Tongue (tissue), 2 donors: ENCODE results near the gene ZNF791. TPM values are rescaled to one million over a fixed set of nuclear protein-coding genes. Genes with fewer than 3 reads are reported as not detected.
"Not testable (repeated sequence)": the region's sequence is repeated elsewhere in the genome, so short reads cannot be mapped to it uniquely, and the experiment has no call there.

Experiments used
- DNase-seq: peaks from one replicate; pipeline ENCODE4 v3.0.0-alpha.2; 2015
- total RNA-seq: library from RNA; depleted of rRNA; stranded (reverse); fragments of >200 nt; gene quantifications from one replicate; pipeline ENCODE4 v1.2.3, GENCODE V29; 2014

Gene ZNF791
- total RNA-seq, 1 donor from 2014 or later: 26.3 TPM

DNA sequence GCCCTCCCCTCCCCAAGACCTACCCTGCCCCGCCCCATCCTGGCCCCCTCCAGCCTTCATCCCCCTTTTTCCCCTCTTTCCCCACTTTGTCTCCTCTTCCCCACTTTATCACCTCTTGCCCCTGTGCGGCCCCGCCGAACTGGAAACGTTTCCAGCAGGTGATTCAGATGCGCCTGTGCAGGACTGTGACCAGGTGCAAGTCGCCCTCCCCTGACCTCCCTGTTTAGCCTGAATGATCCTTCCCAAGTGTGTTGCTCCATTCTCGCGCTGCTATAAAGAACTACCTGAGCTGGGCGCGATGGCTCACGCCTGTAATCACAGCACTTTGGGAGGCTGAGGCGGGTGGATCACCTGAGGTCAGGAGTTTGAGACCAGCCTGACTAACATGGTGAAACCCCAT lies 25.9 kb downstream of the ZNF791 start:
- DNase-seq: no peak

DNA sequence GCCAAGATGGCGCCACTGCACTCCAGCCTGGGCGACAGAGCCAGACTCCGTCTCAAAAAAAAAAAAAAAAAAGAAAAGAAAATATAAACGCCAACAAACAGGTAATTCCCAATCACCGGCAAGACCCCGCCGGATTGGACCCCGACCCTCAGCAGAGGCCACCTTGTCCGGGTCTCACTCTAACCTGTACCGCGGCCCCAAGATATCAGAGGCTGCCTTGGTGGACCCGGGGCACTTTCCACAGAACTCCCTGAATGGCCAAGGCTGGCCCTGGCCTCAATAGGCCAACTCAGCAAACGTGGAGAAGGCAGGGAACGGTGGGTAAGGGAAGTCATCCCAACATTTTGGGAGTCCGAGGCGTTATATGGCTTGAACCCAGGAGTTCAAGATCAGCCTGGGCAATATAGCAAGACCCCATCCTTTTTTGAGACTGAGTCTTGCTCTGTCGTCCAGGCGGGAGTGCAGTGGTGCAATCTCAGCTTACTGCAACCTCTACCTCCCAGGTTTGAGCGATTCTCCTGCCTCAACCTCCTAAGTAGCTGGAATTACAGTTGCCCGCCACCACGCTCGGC lies 28.0 kb downstream of the ZNF791 start:
- DNase-seq: no peak

DNA sequence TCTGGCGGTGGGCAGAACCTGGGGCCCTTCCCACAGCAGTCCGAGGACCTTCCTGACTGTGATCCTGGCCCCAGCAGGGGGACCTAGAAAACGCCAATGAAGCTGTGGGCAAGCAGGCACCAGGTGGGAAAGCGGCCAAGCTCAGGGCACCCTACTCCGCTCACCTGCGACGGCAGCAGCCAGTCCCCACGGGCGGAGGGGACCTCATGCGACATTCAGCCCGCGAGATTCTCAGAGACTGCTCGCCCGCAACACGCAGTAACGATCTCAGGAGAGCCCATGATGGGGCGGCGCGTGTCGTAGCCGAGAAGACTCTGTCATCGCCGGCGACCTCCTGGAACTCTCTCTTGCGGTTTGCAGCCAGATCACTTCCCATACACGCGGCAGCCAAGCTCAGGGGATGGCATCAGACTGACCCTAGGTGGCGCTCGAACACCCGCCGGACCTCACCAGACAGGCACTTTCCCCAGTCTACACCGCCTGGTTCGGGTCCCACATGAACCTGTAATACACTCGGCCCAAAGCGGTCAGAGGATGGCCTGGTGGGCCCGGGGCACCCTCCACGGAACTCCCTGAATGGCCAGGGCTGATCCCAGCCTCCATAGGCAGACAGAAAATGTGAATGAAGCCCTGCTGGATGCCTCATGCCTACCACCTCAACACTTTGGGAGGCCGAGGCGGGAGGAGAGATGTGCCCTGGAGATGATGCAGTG lies 29.3 kb downstream of the ZNF791 start:
- DNase-seq: peak; percentile 83

DNA sequence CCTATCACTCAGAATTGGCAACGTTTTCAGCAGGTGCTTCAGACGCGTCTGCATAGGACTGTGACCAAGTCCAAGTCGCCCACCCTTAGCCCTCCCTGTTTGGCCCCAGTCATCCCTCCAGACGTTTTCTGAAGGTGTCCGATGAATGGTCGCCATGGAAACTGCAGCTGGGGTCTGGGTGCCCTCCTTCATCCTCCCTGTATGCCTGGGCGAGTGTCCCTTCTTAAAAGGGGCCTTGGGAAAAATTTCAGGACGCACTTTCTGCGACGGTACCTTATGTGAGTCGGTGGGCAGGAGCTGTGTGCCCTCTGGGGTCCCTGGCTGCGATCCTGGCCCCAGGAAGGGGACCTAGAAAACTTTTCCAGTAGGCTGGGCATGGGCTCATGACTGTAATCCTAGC lies 30.7 kb downstream of the ZNF791 start:
- no peak for DNase-seq

DNA sequence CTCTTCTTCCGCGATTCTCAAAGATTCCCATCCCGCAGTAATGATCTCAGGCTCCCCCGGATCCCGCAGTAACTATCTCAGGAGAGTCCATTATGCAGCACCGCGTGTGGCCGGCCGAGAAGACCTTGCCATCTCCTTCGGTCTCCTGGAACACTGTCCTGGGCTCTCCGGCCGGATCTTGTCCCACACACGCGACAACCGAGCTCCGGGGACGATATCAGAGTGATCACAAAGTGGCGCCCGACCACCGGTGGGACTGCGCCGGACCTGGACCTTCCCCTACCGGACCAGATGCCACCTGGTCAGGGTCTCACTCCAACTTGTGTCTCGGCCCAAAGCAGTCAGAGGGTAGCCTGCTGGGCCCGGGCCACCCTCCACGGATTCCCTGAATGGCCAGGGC lies 31.8 kb downstream of the ZNF791 start:
- no peak for DNase-seq

DNA sequence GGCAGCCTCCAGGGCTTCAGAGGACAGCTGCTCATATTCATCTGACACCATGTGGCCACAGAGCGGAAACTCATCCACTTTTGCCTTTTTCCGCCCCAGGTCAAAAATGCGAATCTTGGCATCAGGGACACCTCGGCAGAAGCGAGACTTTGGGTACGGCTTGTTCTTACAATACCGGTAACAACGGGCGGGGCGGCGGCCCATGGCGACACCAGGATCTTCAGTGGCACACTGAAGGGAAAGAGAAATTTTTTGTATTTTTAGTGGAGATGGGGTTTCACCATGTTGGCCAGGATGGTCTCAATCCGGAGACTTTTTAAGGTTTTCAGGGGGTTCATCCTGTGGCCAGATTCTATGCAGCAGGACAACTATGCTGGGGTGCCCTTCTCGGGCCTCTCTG lies 33.0 kb downstream of the ZNF791 start:
- DNase-seq: not testable (repeated sequence)

DNA sequence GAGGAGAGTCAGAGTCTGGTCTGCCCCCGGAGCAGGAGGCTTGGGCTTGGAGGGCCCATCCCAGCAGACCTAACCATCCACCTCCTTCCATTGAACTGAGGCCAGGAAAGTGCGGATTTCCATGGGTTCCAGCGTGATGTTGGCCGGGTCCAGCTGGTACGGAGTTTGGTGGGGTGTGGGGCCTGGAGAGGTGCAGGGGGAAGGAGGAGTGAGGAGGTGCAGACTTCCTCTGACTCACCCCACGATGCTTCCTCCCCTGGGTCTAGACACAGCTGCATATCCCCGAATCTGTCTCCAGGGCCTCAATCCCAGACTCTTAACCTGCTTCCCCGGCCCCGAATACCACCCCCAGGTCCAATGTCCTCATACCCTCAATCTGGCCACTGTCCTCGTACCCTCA lies 35.8 kb downstream of the ZNF791 start:
- no peak for DNase-seq

DNA sequence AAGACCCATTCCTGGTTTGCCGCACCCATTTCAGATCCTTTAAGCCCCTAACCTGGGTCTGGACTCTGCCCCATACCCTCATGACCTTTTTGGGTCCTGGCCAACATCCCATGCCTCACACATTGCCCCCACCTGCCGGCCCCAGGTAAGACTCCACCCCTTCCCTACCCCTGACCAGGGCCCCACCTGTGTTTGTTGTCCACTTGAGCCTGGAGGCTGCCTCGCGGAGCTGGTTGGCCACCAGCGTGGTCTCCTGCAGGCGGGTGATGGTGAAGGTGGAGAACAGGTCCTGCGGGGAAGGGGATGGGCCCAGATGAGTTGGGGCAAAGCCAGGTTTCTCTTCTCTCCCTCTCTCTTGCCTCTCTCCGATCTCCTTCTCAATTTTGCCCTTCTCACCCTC lies 36.3 kb downstream of the ZNF791 start:
- DNase-seq: no peak

DNA sequence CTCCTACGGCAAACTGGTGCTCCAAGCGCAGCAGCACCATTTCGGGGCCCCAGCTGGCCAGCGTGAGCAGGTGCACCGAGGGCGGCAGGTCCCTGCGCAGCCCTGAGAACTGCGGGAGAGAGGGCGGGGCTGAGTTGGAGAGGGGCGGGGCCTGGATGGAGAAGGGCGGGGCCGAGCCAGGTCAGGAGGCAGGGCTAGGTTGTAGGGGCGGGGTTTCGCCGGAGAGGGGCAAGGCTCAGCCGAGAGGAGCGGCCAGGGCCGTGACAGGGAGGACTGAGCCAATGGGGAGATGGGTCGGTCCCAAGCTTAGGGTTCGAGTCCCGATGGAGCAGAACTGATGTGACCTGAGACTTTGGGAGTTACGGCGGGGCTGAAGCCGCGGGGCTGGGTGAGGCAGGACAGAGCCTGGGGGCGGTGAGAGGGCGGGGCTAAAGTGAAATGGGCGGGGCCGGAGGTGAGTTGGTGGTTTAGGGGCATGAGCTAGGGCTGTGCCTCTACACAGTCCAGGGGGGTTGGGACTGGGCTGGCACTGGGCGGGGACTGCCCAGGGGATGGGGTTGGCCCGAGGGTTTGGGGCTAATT lies 36.9 kb downstream of the ZNF791 start:
- peak; percentile 41 for DNase-seq

DNA sequence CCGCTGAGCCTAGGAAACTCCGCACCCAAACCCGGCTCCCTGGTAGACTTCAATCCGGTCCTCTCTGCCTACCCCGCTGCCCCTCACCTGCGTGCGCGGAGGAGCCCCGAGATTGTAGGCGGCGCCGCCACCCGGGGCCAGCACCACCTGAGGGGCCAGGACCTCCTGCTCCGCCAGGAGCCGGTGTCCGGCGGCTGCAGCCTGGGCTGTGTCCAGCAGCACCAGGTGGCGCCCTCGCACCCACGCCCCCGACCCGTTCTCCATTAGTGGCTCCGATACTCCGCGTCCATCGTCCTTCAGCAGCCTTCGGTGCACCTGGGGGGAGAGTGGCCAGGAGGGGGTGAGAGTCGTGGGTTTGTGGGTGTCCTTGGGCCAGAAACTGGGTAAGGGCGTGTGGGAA lies 37.4 kb downstream of the ZNF791 start:
- DNase-seq: no peak

DNA sequence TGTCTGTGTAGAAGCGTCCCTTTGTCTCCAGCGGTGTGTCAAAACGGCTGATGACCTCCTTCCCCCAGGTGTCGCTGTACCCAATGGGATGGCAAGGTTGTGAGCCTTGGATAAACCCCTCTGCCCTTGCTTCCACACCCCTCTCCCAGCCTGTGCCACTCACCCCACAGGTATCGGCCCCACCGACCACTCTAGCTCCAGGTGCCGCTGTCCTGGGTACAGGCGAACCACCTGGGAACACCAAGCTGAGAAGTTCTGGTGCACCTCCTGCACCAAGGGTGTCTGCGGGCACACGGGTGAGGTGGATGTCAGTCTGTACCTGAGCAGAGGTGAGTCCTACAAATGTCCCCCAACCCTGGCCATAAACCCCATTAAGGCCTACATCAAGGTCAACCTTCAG lies 39.2 kb downstream of the ZNF791 start:
- no peak for DNase-seq

DNA sequence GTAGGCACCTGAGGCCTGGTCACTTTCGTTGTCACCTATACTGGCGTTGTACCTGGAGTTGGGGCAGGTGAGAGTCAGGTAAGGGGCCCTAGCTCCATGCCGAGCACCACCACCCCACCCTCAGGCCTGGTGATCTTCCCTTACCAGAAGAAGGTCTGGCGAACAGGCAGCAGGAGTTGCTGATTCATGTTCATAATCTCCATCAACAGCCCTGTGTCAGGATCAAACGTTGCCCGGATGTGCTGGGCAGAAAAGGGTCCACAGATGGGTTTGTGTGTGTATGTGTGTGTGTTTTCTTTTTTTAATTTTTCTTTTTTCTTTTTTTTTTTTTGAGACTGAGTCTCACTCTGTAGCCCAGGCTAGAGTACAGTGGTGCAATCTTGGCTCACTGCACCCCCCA lies 41.5 kb downstream of the ZNF791 start:
- DNase-seq: no peak

DNA sequence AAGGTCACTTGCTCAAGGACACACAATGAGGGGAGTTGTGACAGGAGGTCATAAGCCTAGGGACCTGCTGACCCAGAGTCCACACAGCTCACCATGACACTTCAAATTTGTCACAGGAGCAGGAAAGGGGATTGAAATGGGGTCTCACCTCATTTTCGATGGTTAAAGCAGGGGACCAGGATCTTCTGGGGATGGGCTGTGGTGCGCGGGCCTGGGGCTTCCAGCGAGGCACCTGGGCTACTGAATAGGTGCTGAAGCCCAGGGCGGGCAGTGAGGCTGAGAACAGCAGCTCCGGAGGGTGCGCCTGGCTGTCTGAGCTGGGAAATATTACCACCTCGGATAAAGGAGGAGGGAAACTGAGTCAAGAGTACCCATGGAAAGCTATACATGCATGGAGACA lies 44.8 kb downstream of the ZNF791 start:
- DNase-seq: no peak

DNA sequence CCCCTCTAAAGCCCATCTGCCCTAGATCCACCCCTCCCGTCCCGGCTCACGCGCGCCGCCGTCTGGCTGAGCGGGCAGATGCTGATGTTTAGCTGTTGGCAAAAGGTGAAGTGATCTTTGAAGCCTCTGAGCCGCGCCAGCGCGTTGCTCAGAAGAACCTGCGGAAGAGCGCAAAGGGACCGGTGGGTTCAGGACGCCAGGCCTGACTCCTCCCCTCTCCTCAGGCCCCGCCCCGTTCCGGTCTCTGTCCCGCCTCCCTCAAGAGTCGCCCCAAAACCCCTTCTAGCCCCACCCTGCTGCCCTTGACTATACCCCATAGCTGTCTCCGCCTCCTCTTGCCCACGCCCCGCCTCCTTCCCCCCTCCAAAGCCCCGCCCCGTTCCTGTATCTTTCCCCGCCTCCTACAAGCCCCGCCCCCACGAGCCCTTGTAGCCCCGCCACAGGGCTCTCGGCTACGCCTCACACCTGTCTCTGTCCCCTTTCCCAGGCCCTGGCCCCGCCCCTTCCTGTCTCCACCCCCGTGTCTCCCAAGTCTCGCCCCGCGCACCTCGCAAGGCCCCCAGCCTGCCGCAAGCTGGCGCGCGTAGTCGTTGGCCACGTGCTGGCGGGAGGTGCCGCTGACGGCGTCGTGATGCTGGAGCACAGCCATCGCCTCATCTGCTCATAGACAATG lies 46.3 kb downstream of the ZNF791 start:
- no peak for DNase-seq

DNA sequence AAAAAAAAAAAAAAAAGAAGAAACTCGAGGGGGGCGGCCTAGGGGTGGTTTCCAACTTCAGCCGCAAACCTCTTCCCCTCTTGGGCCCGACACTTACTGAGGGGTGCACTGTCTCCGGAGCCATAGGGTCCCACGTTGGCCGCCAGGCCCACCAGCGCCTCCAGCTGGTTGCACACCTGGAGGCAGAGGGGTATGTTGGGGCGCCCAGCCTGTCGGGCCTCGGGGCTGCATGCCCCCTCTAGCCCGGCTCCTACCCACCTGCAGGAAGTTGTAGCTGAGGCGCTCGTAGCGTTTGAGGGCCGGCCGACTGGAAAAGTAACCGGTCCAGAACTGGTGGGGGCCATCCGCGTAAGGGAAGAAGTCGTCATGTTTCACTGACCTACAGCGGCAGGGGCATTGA lies 47.2 kb downstream of the ZNF791 start:
- DNase-seq: no peak

DNA sequence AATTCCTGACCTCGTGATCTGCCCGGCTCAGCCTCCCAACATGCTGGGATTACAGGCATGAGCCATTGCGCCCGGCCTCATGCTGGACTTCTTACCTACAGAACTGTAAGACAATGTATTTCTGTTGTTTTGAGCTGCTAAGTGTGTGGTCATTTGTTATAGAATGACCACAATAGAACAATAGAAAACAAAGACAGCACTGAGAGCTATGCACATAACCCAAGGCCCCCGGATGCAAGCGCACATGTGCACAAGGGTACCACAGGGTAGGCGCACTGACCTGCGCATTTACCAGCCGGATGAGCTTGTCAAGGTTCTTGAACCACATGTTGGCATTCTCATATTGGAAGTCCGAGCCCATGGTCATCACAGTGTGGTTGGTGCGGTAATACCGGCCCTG lies 50.3 kb downstream of the ZNF791 start:
- no peak for DNase-seq

DNA sequence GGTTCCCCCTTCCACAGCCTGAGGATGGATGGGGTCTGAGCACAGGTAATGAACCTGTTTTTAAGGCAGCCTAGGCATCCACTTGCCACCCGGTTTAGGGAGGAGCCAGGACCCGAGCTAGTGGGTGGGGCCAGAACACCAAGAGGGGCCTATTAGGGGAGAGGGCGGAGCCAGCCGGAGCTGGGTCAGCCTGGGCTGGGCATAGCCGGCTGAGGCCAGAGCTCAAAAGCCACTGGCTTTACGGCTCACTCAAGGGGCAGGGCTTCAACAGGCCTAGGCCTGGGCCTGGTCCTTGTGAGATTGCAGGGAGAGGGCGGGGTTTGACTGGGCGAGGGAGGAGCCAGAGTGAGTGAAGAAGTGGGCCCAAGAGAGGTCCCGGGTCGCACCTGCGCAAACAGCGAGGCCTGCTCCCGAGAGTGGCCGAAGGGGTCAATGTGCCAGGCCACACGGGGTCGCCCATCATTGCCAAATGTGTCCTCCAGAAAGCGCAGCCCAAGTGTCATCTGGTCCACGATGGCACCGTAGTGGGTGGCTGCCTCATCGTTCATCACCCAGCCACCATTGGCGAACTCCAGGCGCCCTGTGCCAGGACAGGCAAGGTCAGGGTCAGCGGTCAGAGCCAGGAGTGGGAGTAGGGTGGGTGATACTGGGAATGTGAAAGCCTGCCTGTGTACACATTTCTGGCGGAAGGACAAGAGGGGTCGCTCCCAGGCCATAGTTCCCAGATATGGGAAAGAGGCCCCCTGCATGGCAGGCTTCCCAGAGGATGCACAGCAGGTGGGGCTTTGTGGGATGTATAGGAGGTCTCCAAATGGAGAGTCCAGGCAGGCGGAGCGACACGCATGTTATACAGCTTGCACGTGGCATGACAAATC lies 53.9 kb downstream of the ZNF791 start:
- no peak for DNase-seq

DNA sequence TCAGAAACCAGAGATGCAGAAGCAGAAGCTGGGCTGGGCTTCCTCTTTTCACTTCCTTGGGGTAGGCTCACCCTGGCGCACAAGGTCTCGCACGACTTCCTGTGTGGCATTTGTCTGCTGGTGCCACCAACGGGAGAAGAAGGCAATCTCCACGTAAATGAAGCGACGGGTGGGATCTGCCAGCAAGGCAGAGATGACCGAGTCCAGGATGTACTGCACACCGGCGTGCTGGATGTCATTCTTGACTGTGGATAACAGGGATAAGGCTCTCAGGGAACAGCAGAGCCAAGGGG lies 54.5 kb downstream of the ZNF791 start:
- no peak for DNase-seq

DNA sequence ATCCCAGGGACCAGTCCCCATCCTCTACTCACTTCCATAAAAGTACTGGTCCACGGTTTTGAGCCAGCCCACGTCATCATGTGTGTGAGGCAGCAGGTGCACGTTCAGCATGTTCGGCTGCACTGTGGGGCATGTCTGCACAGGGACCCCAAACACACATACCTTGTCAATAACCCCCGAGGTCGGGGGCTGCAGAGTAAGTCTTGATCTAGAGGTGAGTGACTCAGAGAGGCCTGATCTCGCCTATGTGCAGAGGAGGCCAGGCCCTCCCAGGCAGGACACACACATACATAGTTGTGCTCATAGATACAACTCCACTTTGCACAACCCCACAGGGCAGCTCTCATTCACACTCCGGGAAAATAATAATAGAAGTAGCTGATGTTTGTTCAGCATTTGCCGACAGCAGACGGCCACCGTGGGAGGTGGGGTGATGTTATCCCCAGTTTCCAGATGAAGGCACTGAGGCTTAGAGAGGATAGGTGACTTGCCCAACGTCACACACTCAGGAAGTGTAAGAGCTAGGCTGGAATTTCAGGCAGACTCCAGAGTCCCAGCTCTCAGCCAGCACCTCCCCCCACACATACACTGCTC lies 55.0 kb downstream of the ZNF791 start:
- DNase-seq: no peak

DNA sequence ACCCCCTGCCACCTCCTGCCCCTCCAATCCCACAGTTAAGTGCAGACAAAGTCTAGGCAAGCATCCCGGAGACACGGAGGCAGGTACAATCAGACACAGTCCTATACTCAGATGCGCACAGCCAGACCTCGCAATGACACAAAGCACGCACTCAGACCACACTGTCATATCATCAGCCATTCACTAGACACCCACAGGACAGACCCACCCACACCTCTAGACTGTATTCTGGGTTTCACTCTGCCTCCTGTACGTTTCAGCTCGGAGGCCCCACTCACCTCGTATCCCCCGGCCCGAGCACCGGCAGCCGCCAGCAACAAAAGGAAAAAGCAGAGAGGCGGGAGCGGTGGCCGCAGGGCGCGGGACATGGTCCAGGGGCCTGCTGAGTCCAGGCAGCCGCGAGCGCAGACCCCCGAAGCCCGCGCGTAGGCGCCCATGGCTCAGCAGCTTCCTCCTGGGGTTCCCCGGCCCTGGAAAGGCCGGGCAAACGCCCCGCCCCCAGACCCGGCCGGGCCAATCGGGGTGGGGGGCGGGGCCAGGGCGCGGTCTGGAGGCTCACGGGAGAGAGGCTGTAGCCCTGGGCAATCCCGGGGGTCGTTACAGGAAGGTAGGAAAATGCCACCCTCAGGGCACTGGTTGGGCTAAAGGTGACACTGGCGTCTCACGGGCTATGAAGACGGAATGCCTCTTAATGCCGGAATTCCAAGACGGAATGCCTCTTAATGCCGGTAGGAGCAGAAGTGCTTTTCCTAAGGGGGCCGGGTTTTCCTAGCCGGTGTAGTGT lies 55.7 kb downstream of the ZNF791 start, which contains the start of the genes MAN2B1 and WDR83:
TSS of gene MAN2B1 (minus strand) at position 478 of the 784 bp plus-strand sequence. CDS start at position 437, 41 bp downstream.
TSS of gene WDR83 (plus strand) at position 543 of the 784 bp plus-strand sequence. CDS start 2,984 bp downstream, outside the sequence.
- peak; percentile 89 for DNase-seq

DNA sequence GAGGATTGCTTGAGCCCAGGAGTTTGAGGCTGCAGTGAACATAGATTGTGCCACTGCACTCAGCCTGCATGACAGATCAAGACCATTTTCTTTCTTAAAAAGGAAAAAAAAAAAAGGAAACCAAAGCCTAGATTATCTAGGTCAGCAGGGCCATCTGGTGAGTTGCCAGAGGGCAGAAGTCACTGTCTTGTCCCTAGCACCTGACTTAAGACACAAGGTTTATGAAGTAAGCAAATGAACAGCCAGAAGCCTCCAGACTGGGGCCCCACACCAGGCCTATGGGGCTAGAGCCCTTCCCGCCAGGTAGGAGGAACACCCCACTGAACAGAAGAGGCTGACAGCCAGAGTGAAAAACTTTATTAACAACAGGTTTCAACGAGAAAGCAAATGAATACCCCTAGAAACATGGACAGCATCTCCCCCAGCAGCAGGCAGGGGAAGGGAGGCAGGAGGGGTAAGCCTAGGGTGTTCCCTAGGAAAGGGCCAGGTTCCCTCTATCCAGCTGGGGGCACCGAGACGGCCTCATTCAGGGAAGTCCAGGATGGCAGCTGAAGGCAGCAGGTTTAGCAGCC lies 57.1 kb downstream of the ZNF791 start:
- DNase-seq: no peak
